Loucy (cell line): ENCODE results near the gene TNFRSF19.
"Not testable (repeated sequence)": the region's sequence is repeated elsewhere in the genome, so short reads cannot be mapped to it uniquely, and the experiment has no call there.

Source experiments
- EZH2phosphoT487 ChIP-seq: fragments of 200-600 bp; IDR thresholded peaks from 2 replicates; pipeline ENCODE4 v1.6.1; 2018; ENCODE audit warnings: antibody characterized with exemption, mild to moderate bottlenecking, moderate library complexity, borderline replicate concordance
- TF ChIP-seq, protein P1 (sequence below): fragments of 200-600 bp; sonication (generic); conservative IDR thresholded peaks from 2 replicates; pipeline ENCODE4 v1.5.1; 2014; ENCODE audit warnings: mild to moderate bottlenecking, antibody characterized with exemption, low read length

- TF ChIP-seq, protein P1, sequence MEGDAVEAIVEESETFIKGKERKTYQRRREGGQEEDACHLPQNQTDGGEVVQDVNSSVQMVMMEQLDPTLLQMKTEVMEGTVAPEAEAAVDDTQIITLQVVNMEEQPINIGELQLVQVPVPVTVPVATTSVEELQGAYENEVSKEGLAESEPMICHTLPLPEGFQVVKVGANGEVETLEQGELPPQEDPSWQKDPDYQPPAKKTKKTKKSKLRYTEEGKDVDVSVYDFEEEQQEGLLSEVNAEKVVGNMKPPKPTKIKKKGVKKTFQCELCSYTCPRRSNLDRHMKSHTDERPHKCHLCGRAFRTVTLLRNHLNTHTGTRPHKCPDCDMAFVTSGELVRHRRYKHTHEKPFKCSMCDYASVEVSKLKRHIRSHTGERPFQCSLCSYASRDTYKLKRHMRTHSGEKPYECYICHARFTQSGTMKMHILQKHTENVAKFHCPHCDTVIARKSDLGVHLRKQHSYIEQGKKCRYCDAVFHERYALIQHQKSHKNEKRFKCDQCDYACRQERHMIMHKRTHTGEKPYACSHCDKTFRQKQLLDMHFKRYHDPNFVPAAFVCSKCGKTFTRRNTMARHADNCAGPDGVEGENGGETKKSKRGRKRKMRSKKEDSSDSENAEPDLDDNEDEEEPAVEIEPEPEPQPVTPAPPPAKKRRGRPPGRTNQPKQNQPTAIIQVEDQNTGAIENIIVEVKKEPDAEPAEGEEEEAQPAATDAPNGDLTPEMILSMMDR = not testable (repeated sequence)
- TF ChIP-seq EZH2phosphoT487 = not testable (repeated sequence)
Observed at GRCh38 chr13:23529926-23530325, 40.3 kb upstream of the TNFRSF19 start.
